GM12892 (cell line): ENCODE data around the gene SNRPE.

Source experiments
- POLR2A ChIP-seq: IDR thresholded peaks from 2 replicates; pipeline ENCODE4 v1.6.1; 2011; ENCODE audit warnings: low read depth, low read length, control low read depth
- TAF1 ChIP-seq: IDR thresholded peaks from 2 replicates; pipeline ENCODE4 v1.6.1; 2011; ENCODE audit warnings: low read depth, mild to moderate bottlenecking, control low read depth, low read length, borderline replicate concordance

GRCh38 chr1:203911806-203912205 lies 50.4 kb downstream of the SNRPE start:
- TF ChIP-seq TAF1, result no peak
- no peak for TF ChIP-seq POLR2A
